GM23248 (cell line): Measurements from ENCODE around the gene CHRM1. TPM values are rescaled to one million over a fixed set of nuclear protein-coding genes. Genes with fewer than 3 reads are reported as not detected.

Source experiments
- DNase-seq: peaks from one replicate; pipeline ENCODE4 v3.0.0-alpha.2; 2015
- H2AFZ ChIP-seq: fragments of 200-600 bp; sonication (generic); 2 replicates; pipeline ENCODE4 v1.6.1; 2016; ENCODE audit warnings: antibody characterized with exemption
- H3F3A ChIP-seq: fragments of 200-600 bp; sonication (generic); 2 replicates; pipeline ENCODE4 v1.6.1; 2016; ENCODE audit warnings: mild to moderate bottlenecking, antibody characterized with exemption, mixed run types; ENCODE audit not compliant: insufficient read depth
- H3K27ac ChIP-seq: fragments of 200-600 bp; sonication (generic); 2 replicates; pipeline ENCODE4 v1.5.1; 2016; ENCODE audit warnings: mild to moderate bottlenecking
- H3K27me3 ChIP-seq: fragments of 200-600 bp; sonication (generic); replicated peaks from 2 replicates; pipeline ENCODE4 v1.6.1; 2016; ENCODE audit warnings: mild to moderate bottlenecking; ENCODE audit not compliant: insufficient read depth
- H3K36me3 ChIP-seq: fragments of 200-600 bp; sonication (generic); 2 replicates; pipeline ENCODE4 v1.6.1; 2016; ENCODE audit warnings: low read depth, mild to moderate bottlenecking
- H3K4me1 ChIP-seq: fragments of 200-600 bp; sonication (generic); 2 replicates; pipeline ENCODE4 v1.6.1; 2016; ENCODE audit warnings: mild to moderate bottlenecking; ENCODE audit not compliant: insufficient read depth
- H3K4me2 ChIP-seq: fragments of 200-600 bp; sonication (generic); one replicate; pipeline ENCODE4 v1.6.1; 2016; ENCODE audit warnings: mild to moderate bottlenecking; ENCODE audit not compliant: unreplicated experiment
- H3K4me3 ChIP-seq: fragments of 200-600 bp; sonication (generic); 2 replicates; pipeline ENCODE4 v1.5.1; 2016; ENCODE audit warnings: mild to moderate bottlenecking
- H3K79me2 ChIP-seq: fragments of 200-600 bp; sonication (generic); 2 replicates; pipeline ENCODE4 v1.6.1; 2016; ENCODE audit warnings: mild to moderate bottlenecking; ENCODE audit not compliant: insufficient read depth
- H3K9ac ChIP-seq: fragments of 200-600 bp; sonication (generic); 2 replicates; pipeline ENCODE4 v1.6.1; 2016; ENCODE audit warnings: mild to moderate bottlenecking
- H3K9me2 ChIP-seq: fragments of 200-600 bp; sonication (generic); 2 replicates; pipeline ENCODE4 v1.6.1; 2016; ENCODE audit warnings: mixed run types, mild to moderate bottlenecking, moderate library complexity; ENCODE audit not compliant: insufficient read depth
- H3K9me3 ChIP-seq: fragments of 200-600 bp; sonication (generic); one replicate; pipeline ENCODE4 v1.6.1; 2017; ENCODE audit warnings: low read depth
- H4K20me1 ChIP-seq: fragments of 200-600 bp; sonication (generic); 2 replicates; pipeline ENCODE4 v1.6.0; 2016; ENCODE audit not compliant: insufficient read depth
- EZH2 ChIP-seq: fragments of 200-600 bp; sonication (generic); IDR thresholded peaks from 2 replicates; pipeline ENCODE4 v1.6.1; 2018; ENCODE audit warnings: antibody characterized with exemption, mild to moderate bottlenecking; ENCODE audit not compliant: insufficient read depth, poor library complexity, severe bottlenecking
- EZH2phosphoT487 ChIP-seq: fragments of 200-600 bp; sonication (generic); IDR thresholded peaks from 2 replicates; pipeline ENCODE4 v1.6.1; 2018; ENCODE audit warnings: antibody characterized with exemption, moderate library complexity, mild to moderate bottlenecking, low read depth; ENCODE audit not compliant: insufficient read depth
- WGBS, 2 experiments: methylation state at CpG; one replicate each; pipeline ENCODE4 v1.1.6; 2015 to 2017; ENCODE audit warnings: low lambda C conversion rate in 2 of 2, low coverage in 1 of 2; ENCODE audit errors: missing lambda C conversion rate in 2 of 2; 5-methylcytosine and 5-hydroxymethylcytosine counted together
- in situ Hi-C: fragments of 300-500 bp; cut with MboI; formaldehyde crosslinking; loops from 2 replicates; pipeline ENCODE4 v1.15.0; 2020
- polyA plus RNA-seq: library from polyadenylated mRNA; unstranded; fragments of >200 nt; fragmentation: Nextera tagmentation; extraction: Ambion mirVana; gene quantifications from 2 replicates; pipeline ENCODE4 v1.2.1, GENCODE V29; 2016
- total RNA-seq: library from RNA; depleted of rRNA; stranded (reverse); fragments of >200 nt; shearing (Covaris generic); gene quantifications from 2 replicates; pipeline ENCODE4 v1.2.3, GENCODE V29; 2014

CHRM1 gene
- total and polyA plus RNA-seq, 2 experiments from 2014 or later, result not detected

GRCh38 chr11:62919898-62920640 is 1.1 kb downstream of the CHRM1 start:
- H3K4me2 ChIP-seq, result no peak overlapping the region
- no peak for TF ChIP-seq EZH2
- TF ChIP-seq EZH2phosphoT487, result no peak
- in situ Hi-C loops, result no loop called here

GRCh38 chr11:62919476-62919875 is 1.7 kb downstream of the CHRM1 start:
- no peak for DNase-seq
- H3K9me2 ChIP-seq, result no peaks in the 10 kb centered on the region
- H3K27ac ChIP-seq, result no peak overlapping the region
- no peaks in the 10 kb centered on the region for H3K9me3 ChIP-seq
- H3K4me3 ChIP-seq, result no peak overlapping the region
- H3K36me3 ChIP-seq, result no peaks in the 10 kb centered on the region
- in situ Hi-C loops, result no loop called here
- H3K4me2 ChIP-seq, result no peak overlapping the region
- no peaks in the 10 kb centered on the region for H3K4me1 ChIP-seq
- H3K79me2 ChIP-seq, result no peaks in the 10 kb centered on the region
- H4K20me1 ChIP-seq, result no peaks in the 10 kb centered on the region
- TF ChIP-seq EZH2, result no peak
- TF ChIP-seq EZH2phosphoT487, result no peak
- H3F3A ChIP-seq, result no peaks in the 10 kb centered on the region
- WGBS, 2 experiments, result 90 to 91% methylated on average over 10 of the region's 10 CpGs
- no peak overlapping the region for H3K9ac ChIP-seq
- H2AFZ ChIP-seq, result no peak overlapping the region
- peaks cover 10% of the 10 kb centered on the region for H3K27me3 ChIP-seq

More at GRCh38 chr11:62919898-62920640, 1.1 kb downstream of the CHRM1 start:
- H3K9me3 ChIP-seq, result no peaks in the 10 kb centered on the region
- H3K9ac ChIP-seq, result no peak overlapping the region
- H3K4me3 ChIP-seq, result no peak overlapping the region
- no peaks in the 10 kb centered on the region for H4K20me1 ChIP-seq
- H3K9me2 ChIP-seq, result no peaks in the 10 kb centered on the region
- H3K4me1 ChIP-seq, result no peaks in the 10 kb centered on the region
- H3K36me3 ChIP-seq, result no peaks in the 10 kb centered on the region
- no peak for DNase-seq
- H3K79me2 ChIP-seq, result no peaks in the 10 kb centered on the region
- no peaks in the 10 kb centered on the region for H3F3A ChIP-seq
- H3K27me3 ChIP-seq, result peaks cover 10% of the 10 kb centered on the region
- WGBS, 2 experiments, result 80 to 81% methylated on average over 11 of the region's 11 CpGs
- H3K27ac ChIP-seq, result no peak overlapping the region
- no peak overlapping the region for H2AFZ ChIP-seq

- Histone ChIP-seq H3F3A (no peaks in the 10 kb centered on the region), H3K79me2 (no peaks in the 10 kb centered on the region), H3K9me2 (no peaks in the 10 kb centered on the region), H3K4me1 (no peaks in the 10 kb centered on the region), H3K36me3 (no peaks in the 10 kb centered on the region), H2AFZ (no peak overlapping the region), H4K20me1 (no peaks in the 10 kb centered on the region), H3K4me2 (no peak overlapping the region), H3K9me3 (no peaks in the 10 kb centered on the region), H3K27ac (no peak overlapping the region), H3K4me3 (no peak overlapping the region), H3K27me3 (peaks cover 7% of the 10 kb centered on the region), H3K9ac (no peak overlapping the region)
- DNase-seq, result peak; percentile 39
- in situ Hi-C loops, result no loop called here
- TF ChIP-seq EZH2, result no peak
- WGBS, 2 experiments, result 30 to 42% methylated on average over 5 of the region's 5 CpGs
Measured at GRCh38 chr11:62918531-62918930, 2.6 kb downstream of the CHRM1 start.

GRCh38 chr11:62917906-62918502 is 3.2 kb downstream of the CHRM1 start:
- no peak overlapping the region for H3K9ac ChIP-seq
- H3K4me2 ChIP-seq, result no peak overlapping the region
- H3K27me3 ChIP-seq, result peaks cover 7% of the 10 kb centered on the region
- no peak for TF ChIP-seq EZH2phosphoT487
- TF ChIP-seq EZH2, result no peak
- H3K36me3 ChIP-seq, result no peaks in the 10 kb centered on the region
- H2AFZ ChIP-seq, result no peak overlapping the region
- WGBS, 2 experiments, result 71 to 75% methylated on average over 11 of the region's 11 CpGs
- no peaks in the 10 kb centered on the region for H3K9me3 ChIP-seq
- H3F3A ChIP-seq, result no peaks in the 10 kb centered on the region
- H3K9me2 ChIP-seq, result no peaks in the 10 kb centered on the region
- DNase-seq, result no peak
- H3K27ac ChIP-seq, result no peak overlapping the region
- in situ Hi-C loops, result no loop called here
- no peak overlapping the region for H3K4me3 ChIP-seq
- no peaks in the 10 kb centered on the region for H3K79me2 ChIP-seq
- no peaks in the 10 kb centered on the region for H3K4me1 ChIP-seq
- no peaks in the 10 kb centered on the region for H4K20me1 ChIP-seq
